Measurements from ENCODE around the gene ZSCAN4. TPM values are rescaled to one million over a fixed set of nuclear protein-coding genes. Genes with fewer than 3 reads are reported as not detected.

ZSCAN4 gene, protein sequence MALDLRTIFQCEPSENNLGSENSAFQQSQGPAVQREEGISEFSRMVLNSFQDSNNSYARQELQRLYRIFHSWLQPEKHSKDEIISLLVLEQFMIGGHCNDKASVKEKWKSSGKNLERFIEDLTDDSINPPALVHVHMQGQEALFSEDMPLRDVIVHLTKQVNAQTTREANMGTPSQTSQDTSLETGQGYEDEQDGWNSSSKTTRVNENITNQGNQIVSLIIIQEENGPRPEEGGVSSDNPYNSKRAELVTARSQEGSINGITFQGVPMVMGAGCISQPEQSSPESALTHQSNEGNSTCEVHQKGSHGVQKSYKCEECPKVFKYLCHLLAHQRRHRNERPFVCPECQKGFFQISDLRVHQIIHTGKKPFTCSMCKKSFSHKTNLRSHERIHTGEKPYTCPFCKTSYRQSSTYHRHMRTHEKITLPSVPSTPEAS
- not detected for polyA plus RNA-seq (2012; ENCODE audit: insufficient read depth, insufficient read length)

DNA sequence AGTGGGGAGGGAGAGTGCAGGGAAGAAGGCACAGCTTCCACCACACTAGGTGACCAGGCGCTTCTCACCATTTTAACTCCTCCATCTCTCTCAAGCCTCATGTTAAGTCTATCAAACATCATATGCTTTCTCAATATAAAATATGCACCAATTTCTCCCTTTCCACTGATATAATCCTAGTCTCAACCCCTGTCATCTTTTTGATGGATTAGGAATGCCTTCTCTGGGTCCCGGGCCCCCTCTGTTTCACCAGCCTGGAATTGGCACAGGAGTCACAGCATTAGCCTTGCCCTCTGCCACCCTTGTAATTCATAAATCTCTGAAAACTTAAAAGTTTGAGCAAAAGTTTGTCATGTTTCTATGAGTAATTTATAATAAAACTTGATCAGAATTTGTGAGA is at the start of gene ZSCAN4:
TSS of gene ZSCAN4 (plus strand) at position 301 of the 400 bp plus-strand sequence. CDS start 7,211 bp downstream, outside the sequence.
- no peak for DNase-seq (ENCODE audit: low read depth, low spot score)
- H3K4me3 ChIP-seq (ENCODE audit: low read length) = no peak within 1 kb of the TSS

DNA sequence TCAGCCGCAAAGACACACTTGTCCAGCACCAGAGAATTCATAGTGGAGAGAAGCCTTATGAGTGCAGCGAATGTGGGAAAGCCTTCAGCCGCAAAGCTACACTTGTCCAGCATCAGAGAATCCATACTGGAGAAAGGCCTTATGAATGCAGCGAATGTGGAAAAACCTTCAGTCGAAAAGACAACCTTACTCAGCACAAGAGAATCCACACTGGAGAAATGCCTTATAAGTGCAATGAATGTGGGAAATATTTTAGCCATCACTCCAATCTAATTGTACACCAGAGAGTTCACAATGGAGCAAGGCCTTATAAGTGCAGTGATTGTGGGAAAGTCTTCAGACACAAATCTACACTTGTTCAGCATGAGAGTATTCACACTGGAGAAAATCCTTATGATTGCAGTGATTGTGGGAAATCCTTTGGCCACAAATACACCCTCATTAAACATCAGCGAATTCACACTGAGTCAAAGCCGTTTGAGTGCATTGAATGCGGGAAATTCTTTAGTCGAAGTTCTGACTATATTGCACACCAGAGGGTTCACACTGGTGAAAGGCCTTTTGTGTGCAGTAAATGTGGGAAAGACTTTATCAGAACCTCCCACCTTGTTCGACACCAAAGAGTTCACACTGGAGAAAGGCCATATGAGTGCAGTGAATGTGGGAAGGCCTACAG is 47.9 kb upstream of the ZSCAN4 start:
- DNase-seq (ENCODE audit: low read depth, low spot score) = no peak
- H3K4me3 ChIP-seq (ENCODE audit: low read length) = no peak overlapping the region

DNA sequence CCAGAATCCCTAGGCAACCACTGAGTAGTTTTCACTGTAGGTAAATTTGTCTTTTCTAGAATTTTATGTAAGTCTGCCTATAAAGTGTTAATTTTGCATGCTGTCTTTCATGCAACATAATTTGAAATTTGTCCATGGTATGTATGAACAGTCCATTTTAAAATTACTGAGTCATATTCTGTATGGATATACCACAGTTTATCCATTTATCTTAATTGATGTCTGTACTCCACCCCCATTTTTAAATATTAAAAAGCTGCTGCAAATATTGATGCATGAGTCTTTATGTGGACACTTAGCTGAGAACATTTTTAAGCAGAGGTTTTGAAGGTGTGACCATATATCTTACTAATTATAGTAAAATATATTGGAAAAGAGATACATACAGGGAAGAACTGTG is 45.6 kb upstream of the ZSCAN4 start:
- no peak overlapping the region for H3K4me3 ChIP-seq (ENCODE audit: low read length)
- no peak for DNase-seq (ENCODE audit: low read depth, low spot score)

DNA sequence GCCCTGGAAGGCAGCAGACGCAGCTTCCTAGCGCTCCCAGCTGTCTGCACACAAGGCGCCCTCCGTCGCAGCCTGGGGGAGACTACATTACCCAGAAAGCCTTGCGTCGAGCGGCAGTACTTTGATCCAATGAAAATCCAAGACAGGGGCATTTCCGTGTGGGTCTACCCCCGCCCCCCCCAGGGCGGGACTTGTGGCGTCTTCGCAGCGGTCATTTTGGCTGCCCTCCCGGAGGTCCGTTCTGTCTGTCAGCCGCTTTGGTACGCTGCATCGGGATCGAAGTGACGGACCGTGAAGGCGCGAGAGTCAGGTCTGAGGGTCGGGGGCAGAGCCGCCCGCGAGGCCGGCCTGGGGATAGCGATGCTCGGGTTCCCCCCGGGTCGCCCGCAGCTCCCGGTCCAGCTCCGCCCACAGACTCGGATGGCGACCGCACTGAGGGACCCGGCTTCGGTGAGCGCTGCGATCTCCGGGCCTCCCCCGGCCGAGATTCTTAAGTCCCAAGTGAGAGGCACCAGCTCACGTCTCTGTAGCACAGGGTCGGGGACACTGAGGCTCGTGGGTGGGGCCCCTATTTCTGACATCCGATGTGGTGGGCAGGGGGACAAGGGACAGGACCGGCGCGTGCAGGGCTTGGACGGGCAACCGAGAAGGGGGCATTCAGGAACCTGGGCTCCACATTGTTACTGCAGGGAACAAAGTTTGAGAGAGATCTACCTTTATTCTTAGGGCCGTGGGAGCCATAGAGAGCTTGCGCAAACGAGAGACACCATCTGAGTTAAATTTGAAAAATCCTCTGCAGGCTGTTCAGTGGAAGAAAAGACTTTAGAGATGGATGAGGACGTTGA is 35.5 kb upstream of the ZSCAN4 start, which contains the start of gene ZNF211:
TSS of gene ZNF211 (plus strand) at position 182 of the 845 bp plus-strand sequence. CDS start at position 361, 179 bp downstream.
- peak; percentile 92 for DNase-seq (ENCODE audit: low read depth, low spot score)

DNA sequence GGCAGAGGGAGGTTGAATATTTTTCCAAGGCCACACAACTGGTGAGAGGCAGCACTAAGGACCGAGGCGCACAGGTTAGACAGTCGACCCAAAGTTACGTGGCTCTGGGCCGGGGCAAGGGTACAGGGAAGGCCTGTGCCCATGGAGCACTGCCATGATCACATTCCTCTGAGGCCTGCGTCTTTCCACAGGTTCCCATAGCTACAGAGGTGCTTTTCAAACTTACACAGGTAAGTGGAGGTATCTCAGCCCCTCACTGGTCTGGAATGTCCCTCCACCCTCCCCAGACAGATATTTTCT is 35.0 kb upstream of the ZSCAN4 start:
- no peak for DNase-seq (ENCODE audit: low read depth, low spot score)
- peak overlapping the region; percentile 83 for H3K4me3 ChIP-seq (ENCODE audit: low read length)

More for the DNA sequence above, 35.5 kb upstream of the ZSCAN4 start, which contains the start of gene ZNF211:
- H3K4me3 ChIP-seq (ENCODE audit: low read length) = peak within 1 kb of the TSS; percentile 83

DNA sequence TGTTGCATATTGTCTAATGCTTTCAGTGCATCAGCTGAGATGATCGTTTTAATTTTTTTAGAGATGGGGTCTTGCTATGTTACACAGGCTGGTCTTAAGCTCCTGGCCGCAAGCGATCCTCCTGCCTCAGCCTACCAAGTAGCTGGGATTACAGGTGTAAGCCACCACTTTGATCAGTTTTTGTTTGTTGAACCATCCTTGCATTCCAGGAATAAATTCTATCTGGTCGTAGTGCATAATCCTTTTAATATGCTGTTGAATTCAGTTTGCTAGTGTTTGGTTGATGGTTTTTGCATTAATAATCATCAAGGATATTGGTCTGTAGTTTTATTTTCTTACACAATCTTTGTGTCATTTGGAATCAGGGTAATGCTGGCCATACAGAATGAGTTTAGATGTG is 31.4 kb upstream of the ZSCAN4 start:
- no peak for DNase-seq (ENCODE audit: low read depth, low spot score)
- H3K4me3 ChIP-seq (ENCODE audit: low read length) = no peak overlapping the region

DNA sequence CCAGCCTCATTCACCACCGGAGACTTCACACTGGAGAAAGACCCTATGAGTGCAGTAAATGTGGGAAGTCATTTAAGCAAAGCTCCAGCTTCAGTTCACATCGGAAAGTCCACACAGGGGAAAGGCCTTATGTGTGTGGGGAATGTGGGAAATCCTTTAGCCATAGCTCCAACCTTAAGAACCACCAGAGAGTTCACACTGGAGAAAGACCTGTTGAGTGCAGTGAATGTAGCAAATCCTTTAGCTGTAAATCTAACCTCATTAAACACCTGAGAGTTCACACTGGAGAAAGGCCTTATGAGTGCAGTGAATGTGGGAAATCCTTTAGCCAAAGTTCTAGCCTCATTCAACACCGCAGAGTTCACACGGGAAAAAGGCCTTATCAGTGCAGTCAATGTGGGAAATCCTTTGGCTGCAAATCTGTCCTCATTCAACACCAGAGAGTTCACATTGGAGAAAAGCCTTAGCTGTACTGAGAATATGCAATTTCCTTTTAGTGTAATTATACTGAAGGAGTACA is 27.0 kb upstream of the ZSCAN4 start:
- no peak for DNase-seq (ENCODE audit: low read depth, low spot score)
- H3K4me3 ChIP-seq (ENCODE audit: low read length) = no peak overlapping the region

DNA sequence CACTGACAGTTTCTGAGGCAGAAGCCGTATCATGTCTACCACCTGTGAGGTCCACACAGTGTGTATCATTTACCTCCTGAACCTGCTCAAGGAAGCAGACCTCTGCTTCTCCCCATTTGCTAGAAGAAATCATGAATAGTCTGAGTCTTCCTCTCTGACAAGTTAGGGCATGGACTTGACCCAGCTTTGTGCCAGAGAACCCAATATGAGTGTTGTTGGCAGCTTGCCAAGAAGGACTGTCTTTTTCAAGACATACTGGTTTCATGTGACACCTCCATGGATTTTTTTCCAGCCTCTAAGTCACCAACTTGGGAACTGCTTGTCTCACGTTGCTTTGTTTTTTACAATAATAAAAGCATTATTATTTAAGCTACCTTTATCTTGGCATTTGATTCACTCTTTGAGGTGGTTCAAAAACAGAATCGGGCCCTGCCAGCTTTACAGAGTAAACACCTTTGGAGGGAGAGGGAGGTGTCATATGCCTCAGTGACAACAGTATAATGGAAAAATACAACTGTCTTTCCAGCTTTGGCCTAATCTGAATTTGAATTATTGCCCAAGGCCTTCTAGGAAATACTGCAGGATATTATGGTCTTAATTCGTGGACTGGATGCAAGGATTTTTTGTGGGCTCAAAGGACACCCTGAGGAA is 26.2 kb upstream of the ZSCAN4 start:
- DNase-seq (ENCODE audit: low read depth, low spot score) = no peak
- H3K4me3 ChIP-seq (ENCODE audit: low read length) = no peak overlapping the region

DNA sequence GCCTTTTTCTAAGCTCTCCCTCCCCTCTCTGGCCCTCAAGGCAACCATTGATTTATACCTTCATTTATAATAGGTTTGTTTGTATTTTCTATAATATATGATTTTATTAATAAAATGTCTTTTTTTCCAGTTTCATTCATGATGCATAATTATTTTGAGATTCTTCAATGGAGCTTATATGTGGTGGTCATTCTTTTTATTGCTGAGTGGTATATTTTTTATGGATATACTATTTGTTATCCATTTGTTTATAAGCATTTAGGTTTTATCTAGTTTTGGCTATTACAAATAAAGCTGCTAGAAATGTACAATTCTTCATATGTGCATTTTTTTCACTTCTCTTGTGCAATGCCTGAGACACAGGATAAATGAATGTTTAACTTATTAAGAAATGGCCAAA is 25.0 kb upstream of the ZSCAN4 start:
- no peak for DNase-seq (ENCODE audit: low read depth, low spot score)
- H3K4me3 ChIP-seq (ENCODE audit: low read length) = no peak overlapping the region

DNA sequence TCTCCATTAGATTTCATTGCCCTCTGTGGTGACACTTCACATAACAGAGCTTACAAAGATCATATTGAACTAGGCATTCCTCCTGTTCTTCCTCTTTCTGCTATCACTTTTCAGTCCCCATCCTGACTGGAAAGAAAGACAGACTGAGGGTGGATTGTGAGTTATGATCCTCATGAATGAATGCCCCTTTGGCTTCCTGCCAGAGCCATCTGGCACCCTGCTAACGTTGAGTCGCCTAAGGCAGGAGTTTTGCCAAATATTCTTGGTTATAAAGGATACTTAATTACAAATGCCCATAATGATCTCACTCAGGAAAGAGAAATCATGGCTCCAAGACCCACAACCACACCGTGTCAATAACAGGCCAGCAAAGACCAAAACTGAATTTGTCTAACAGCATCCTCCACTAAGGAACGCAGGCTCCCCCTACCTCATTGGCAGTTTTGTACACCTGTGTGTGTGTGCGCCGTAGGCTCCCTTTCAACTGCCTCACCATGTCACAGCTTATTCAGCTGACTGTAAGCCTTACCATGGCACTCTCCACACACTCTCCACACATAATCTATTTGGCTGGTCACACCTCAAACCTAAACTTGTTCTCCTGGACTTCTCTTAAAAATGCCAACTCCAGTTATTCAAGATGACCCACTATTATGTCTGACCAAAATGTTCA is 20.3 kb upstream of the ZSCAN4 start:
- no peak overlapping the region for H3K4me3 ChIP-seq (ENCODE audit: low read length)
- peak; percentile 16 for DNase-seq (ENCODE audit: low read depth, low spot score)

DNA sequence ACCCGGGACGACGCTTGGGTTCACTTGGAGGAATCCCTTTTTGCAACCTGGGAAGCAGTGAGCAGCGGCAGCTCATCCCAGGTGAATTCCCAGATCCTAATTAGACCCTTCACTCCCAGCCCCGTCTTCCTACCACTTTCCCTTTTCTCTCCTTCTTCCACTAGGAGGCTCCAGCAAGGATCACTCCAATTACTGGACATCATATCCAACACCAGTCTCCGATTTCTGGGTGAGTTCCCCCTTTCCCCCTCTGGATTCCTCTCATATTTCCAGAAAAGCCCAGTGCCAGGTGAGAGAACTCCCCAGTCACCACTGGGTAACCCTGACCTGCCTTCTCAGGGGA is 17.1 kb upstream of the ZSCAN4 start:
- no peak overlapping the region for H3K4me3 ChIP-seq (ENCODE audit: low read length)
- DNase-seq (ENCODE audit: low read depth, low spot score) = no peak

DNA sequence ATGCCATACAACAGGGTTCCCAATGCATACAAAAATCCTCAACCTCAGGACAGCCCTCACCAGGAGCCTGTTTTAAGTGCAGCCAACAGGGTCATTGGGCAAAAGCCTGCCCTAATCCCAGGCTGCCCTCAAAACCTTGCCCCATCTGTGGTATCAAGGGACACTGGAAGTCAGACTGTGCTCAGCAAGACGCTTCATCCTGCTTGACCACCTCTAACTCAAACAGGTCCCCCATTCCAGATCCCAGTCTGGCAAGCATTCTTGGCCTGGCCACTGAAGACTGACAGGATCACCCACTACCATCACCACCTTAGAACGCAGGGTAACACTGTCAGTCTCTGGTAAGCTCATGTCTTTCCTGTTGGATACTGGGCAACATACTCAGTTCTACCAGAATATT is 15.0 kb upstream of the ZSCAN4 start:
- DNase-seq (ENCODE audit: low read depth, low spot score) = no peak

DNA sequence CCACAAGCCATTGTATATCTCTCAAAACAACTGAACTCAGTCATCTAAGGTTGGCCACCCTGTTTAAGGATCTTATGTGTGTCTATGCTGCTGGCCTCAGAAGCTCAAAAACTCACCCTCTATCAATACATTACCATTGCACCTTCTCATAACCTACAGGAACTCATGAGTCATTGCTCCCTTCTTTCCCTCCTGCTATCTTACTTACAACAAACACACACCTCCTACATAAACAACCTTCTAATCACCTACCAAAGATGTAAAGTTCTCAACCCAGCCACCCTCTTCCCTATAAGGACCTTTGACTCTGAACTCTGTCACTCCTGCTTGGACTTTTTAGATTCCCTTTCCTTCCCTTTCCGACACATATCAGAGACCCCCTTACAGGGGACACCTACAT is 13.3 kb upstream of the ZSCAN4 start:
- no peak overlapping the region for H3K4me3 ChIP-seq (ENCODE audit: low read length)
- no peak for DNase-seq (ENCODE audit: low read depth, low spot score)

More for the DNA sequence above, 15.0 kb upstream of the ZSCAN4 start:
- no peak overlapping the region for H3K4me3 ChIP-seq (ENCODE audit: low read length)

DNA sequence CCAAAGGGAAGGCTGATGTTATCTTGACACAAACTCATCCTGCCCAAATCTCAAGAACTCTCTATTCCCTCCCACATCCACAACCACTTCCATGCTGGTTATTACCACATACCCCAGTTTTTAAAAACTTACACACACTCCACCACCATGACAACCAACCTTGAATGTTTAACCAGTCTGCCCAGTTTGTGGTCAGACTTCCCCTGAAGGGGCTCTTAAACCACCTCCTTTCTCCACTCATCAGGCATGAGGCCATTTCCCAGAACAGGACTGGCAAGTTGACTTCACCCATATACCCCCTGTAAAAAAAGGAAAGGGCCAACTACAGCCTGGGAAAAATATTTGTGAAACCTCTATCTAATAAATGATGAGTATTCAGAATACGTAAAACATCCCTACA is 12.4 kb upstream of the ZSCAN4 start:
- DNase-seq (ENCODE audit: low read depth, low spot score) = no peak
- no peak overlapping the region for H3K4me3 ChIP-seq (ENCODE audit: low read length)

DNA sequence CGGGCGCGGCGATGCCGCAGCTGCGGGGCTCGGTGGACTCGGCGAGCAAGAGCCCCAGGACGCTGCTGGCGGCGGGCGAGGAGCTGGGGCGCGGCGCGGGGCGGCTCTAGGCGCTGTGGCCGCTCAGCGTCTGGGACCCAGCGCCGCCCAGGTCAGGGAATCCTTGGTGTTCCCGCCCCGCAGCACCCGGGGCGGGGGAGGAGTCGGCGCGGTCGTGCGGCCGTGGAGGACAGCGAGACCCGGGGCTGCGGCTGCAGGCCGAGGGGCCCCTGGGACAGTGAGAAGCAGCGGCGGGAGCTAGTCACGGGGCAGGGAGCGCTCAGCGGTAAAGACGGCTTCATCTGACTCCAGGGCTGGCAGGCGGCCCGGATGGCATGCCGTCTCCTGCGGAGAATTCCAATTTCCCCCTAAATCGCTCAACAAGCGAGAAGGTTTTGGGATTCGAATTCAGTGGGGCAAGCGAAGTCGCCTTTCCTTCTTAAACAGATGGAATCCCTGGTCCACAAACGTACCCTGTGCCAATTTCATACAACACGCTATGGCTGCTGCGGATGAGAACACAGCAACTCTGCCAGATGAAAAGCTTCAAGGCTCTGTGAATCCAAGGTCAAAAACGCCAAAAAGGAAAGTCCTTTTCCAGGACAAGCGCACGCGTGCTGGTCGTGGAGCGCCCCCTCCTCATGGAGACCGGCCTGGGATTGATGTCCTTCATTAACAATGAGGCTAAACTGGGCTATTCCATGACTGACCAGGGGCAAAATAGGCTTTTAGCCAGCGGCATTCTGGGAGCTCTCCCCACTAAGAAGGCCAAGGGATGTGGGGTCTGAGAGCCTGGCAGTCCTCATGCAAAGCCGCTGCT is 4.2 kb upstream of the ZSCAN4 start:
- DNase-seq (ENCODE audit: low read depth, low spot score) = no peak
- H3K4me3 ChIP-seq (ENCODE audit: low read length) = no peak overlapping the region

DNA sequence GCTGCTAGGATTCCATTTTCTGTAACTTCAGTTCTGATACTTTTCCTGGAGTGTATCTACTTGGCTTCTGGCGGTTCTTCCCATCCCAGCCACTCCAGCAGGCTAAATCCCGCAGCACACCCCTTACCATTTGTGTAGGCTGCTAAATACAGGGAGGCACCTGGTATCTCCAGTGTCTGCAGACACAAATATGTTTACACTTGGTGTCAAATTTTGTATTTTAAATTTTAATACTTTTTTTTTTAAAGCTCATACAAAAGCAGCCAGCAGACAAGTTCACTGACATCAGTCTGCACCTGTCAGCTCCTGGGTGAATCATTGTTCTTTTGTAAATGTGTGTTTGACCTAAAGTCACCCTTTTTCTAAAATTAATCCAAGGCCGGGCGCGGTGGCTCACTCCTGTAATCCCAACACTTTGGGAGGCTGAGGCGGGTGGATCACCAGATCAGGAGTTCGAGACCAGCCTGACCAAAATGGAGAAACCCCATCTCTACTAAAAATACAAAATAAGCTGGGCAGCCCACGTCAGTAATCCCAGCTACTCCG is 3.4 kb upstream of the ZSCAN4 start:
- H3K4me3 ChIP-seq (ENCODE audit: low read length) = no peak overlapping the region

DNA sequence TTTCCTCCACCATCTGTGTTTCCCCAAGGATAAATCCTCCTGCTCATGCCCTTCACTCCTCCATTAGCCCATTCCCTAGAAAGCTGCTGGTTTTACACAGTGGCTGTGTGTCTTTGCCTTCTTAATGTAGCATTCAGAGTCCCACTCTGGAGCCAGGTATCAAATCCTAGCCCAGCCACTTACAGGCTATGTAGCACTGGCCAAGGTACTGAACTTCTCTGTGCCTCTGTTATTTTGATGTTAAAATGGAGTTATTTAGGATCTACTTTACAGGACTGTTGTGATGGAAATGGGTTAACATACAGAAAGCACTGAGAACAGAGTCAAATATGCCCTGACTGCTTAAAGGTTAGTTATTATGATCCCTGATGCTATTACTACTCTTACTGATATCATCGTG is 1.5 kb upstream of the ZSCAN4 start:
- H3K4me3 ChIP-seq (ENCODE audit: low read length) = no peak overlapping the region
- DNase-seq (ENCODE audit: low read depth, low spot score) = no peak

More for the DNA sequence above, 3.4 kb upstream of the ZSCAN4 start:
- no peak for DNase-seq (ENCODE audit: low read depth, low spot score)
